ENCODE measurements around the gene SYN1. TPM values are rescaled to one million over a fixed set of nuclear protein-coding genes. Genes with fewer than 3 reads are reported as not detected.

SYN1 gene
- total and polyA plus RNA-seq, 2 experiments from 2014 or later = 0.34 TPM; not detected in 1

DNA sequence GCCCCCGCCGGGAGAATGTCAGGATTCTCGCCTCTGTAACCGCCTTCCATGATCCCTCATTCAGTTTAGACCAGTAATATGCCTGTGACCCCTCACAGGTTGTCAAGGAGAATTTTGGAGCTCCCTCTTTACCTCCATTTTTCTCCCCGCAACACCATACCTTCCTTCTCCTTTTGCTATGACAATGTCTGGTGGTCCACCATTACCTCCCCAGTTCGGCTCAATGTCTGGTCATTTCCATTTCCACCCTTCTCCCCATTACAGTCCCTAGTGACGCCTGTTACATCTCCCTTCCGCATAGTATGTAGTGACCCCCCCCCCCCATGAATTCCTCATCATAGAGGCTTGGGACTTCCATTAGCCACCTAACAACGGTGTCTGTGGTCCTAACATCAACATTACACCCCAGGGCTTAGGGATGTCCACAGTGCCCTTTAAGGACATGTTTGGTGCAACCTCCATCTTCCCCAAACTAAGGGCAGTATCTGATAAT, 58.0 kb downstream of the SYN1 start:
- H3K36me3 ChIP-seq (ENCODE audit: low read depth) = no peaks in the 10 kb centered on the region
- in situ Hi-C loops (cut with MboI) = no loop called here
- H2AFZ ChIP-seq = no peak overlapping the region
- H3K27ac ChIP-seq = peak overlapping the region; percentile 96
- no peaks in the 10 kb centered on the region for H3K9me2 ChIP-seq (ENCODE audit: insufficient read depth)
- H3K9me3 ChIP-seq (ENCODE audit: low read depth) = no peaks in the 10 kb centered on the region
- no peak for TF ChIP-seq EZH2phosphoT487 (IDR thresholded peaks at IDR 0.05; ENCODE audit: insufficient read depth, low read depth)
- no peak for TF ChIP-seq EZH2 (IDR thresholded peaks at IDR 0.05; ENCODE audit: insufficient read depth, poor library complexity, severe bottlenecking)
- no peak for DNase-seq
- H4K20me1 ChIP-seq (ENCODE audit: insufficient read depth) = no peaks in the 10 kb centered on the region
- peak overlapping the region; percentile 89 for H3K4me3 ChIP-seq
- no peaks in the 10 kb centered on the region for H3F3A ChIP-seq (ENCODE audit: insufficient read depth)
- H3K4me2 ChIP-seq (ENCODE audit: unreplicated experiment) = peak overlapping the region; percentile 80
- peaks cover 43% of the 10 kb centered on the region for H3K79me2 ChIP-seq (ENCODE audit: insufficient read depth)
- H3K4me1 ChIP-seq (ENCODE audit: insufficient read depth) = peaks cover 10% of the 10 kb centered on the region; the same call in 1 of the 2 replicates
- no peaks in the 10 kb centered on the region for H3K27me3 ChIP-seq (replicated peaks; ENCODE audit: insufficient read depth)
- WGBS, 2 experiments (ENCODE audit: low coverage in 1 of 2, low lambda C conversion rate in 2 of 2, missing lambda C conversion rate in 2 of 2) = 0 to 1% methylated on average over 4 to 9 of the region's 9 CpGs
- H3K9ac ChIP-seq = peak overlapping the region; percentile 97

GRCh38 chrX:47560934-47561658, 58.6 kb downstream of the SYN1 start, which contains the start of gene ARAF:
Gene ARAF (plus strand): TSS chrX:47561205. CDS start chrX:47562968, 1,763 bp downstream.
- in situ Hi-C loops (cut with MboI) = no loop called here
- Histone ChIP-seq H3F3A (ENCODE audit: insufficient read depth) (no peaks in the 10 kb centered on the region), H3K9me3 (ENCODE audit: low read depth) (no peaks in the 10 kb centered on the region), H3K9ac (peak within 1 kb of the TSS; percentile 97), H2AFZ (peak within 1 kb of the TSS; percentile 83), H3K9me2 (ENCODE audit: insufficient read depth) (no peaks in the 10 kb centered on the region), H3K27me3 (replicated peaks; ENCODE audit: insufficient read depth) (no peaks in the 10 kb centered on the region), H3K79me2 (ENCODE audit: insufficient read depth) (peaks cover 43% of the 10 kb centered on the region), H3K27ac (peak within 1 kb of the TSS; percentile 96), H3K4me1 (ENCODE audit: insufficient read depth) (peaks cover 12% of the 10 kb centered on the region; the same call in 1 of the 2 replicates), H4K20me1 (ENCODE audit: insufficient read depth) (no peaks in the 10 kb centered on the region), H3K36me3 (ENCODE audit: low read depth) (no peaks in the 10 kb centered on the region), H3K4me2 (ENCODE audit: unreplicated experiment) (peak within 1 kb of the TSS; percentile 80), H3K4me3 (peak within 1 kb of the TSS; percentile 89)
- TF ChIP-seq EZH2phosphoT487 (IDR thresholded peaks at IDR 0.05; ENCODE audit: insufficient read depth, low read depth) (no peak), EZH2 (IDR thresholded peaks at IDR 0.05; ENCODE audit: insufficient read depth, poor library complexity, severe bottlenecking) (no peak)
- 1 to 2% methylated on average over 14 to 37 of the region's 59 CpGs for WGBS, 2 experiments (ENCODE audit: low coverage in 1 of 2, low lambda C conversion rate in 2 of 2, missing lambda C conversion rate in 2 of 2)
- DNase-seq = peak; percentile 96

DNA sequence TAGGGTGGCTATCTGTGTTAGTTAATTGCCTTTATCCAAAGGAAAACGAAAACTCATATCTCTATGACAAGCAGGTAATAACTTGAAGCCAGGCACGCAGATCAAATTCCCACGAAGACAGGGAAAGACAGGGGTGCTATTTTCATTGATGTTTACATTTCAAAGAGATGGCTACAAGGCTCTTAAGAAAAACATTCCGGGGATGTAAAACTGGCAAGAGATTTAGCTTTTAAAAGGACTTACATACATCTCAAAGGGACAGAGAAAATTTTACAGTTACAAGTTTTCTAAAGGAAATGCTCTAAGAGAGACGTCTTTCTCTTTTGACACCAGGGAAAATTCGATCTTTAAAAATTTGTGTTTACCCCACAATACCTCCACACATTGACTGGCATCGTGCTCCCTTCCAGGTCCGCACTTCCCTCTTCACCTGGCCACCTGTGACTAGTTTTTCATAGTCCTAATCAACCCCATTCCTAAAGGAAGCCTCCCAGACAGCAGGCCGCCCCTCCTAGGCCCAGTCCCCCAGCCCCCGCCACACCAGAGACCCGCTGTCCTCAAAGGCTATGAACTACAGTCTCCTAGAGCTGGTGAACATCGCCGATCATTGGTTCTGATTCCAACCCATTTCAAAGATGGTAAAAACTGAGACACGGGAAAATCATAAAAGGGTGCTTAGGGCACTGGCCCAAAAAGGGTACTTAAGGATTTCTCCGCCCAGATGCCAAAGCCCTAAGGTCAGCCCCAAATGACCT, 59.3 kb downstream of the SYN1 start:
- Histone ChIP-seq H4K20me1 (ENCODE audit: insufficient read depth) (no peaks in the 10 kb centered on the region), H3K9me3 (ENCODE audit: low read depth) (no peaks in the 10 kb centered on the region), H3K9me2 (ENCODE audit: insufficient read depth) (no peaks in the 10 kb centered on the region), H3K27ac (peak overlapping the region; percentile 79), H3K4me2 (ENCODE audit: unreplicated experiment) (peak overlapping the region; percentile 70), H3K79me2 (ENCODE audit: insufficient read depth) (peaks cover 42% of the 10 kb centered on the region), H3K4me3 (peak overlapping the region; percentile 89), H3K27me3 (replicated peaks; ENCODE audit: insufficient read depth) (no peaks in the 10 kb centered on the region), H2AFZ (peak overlapping the region; percentile 83), H3F3A (ENCODE audit: insufficient read depth) (no peaks in the 10 kb centered on the region), H3K4me1 (ENCODE audit: insufficient read depth) (peaks cover 12% of the 10 kb centered on the region; the same call in 1 of the 2 replicates), H3K9ac (peak overlapping the region; percentile 97), H3K36me3 (ENCODE audit: low read depth) (no peaks in the 10 kb centered on the region)
- no peak for DNase-seq
- WGBS, 2 experiments (ENCODE audit: low coverage in 1 of 2, low lambda C conversion rate in 2 of 2, missing lambda C conversion rate in 2 of 2) = 2 to 3% methylated on average over 14 to 15 of the region's 15 CpGs
- in situ Hi-C loops (cut with MboI) = no loop called here
- TF ChIP-seq EZH2phosphoT487 (IDR thresholded peaks at IDR 0.05; ENCODE audit: insufficient read depth, low read depth) = no peak
- no peak for TF ChIP-seq EZH2 (IDR thresholded peaks at IDR 0.05; ENCODE audit: insufficient read depth, poor library complexity, severe bottlenecking)

DNA sequence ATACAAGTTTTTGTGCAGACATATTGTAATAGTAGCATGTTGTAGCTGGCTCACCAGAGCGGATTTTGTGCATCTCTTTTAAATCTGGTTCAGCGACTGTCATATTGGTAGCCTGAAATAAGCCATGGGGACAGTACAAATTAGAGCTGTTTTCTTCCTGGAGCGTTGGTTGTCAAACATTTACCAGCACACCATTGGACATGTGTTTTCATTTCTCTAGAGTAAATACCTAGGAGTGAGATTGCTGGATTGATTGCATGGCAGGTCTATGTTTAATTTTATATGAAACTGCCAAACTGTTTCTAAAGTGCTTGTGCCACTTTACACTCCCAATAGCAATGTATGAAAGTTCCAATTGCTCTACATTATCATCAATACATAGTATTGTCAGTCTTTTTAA, 61.2 kb downstream of the SYN1 start:
- no peak overlapping the region for H3K4me2 ChIP-seq (ENCODE audit: unreplicated experiment)

More for the DNA sequence above, 61.2 kb downstream of the SYN1 start:
- no peak overlapping the region for H3K27ac ChIP-seq
- H3K9ac ChIP-seq = no peak overlapping the region
- no peak for DNase-seq
- WGBS, 2 experiments (ENCODE audit: low coverage in 1 of 2, low lambda C conversion rate in 2 of 2, missing lambda C conversion rate in 2 of 2) = 64 to 75% methylated on average over 3 of the region's 3 CpGs
- no peaks in the 10 kb centered on the region for H3K36me3 ChIP-seq (ENCODE audit: low read depth)
- no peaks in the 10 kb centered on the region for H4K20me1 ChIP-seq (ENCODE audit: insufficient read depth)
- no peak overlapping the region for H3K4me3 ChIP-seq
- in situ Hi-C loops (cut with MboI) = no loop called here
- peaks cover 23% of the 10 kb centered on the region for H3K79me2 ChIP-seq (ENCODE audit: insufficient read depth)
- no peak overlapping the region for H2AFZ ChIP-seq
- no peaks in the 10 kb centered on the region for H3K27me3 ChIP-seq (replicated peaks; ENCODE audit: insufficient read depth)
- TF ChIP-seq EZH2 (IDR thresholded peaks at IDR 0.05; ENCODE audit: insufficient read depth, poor library complexity, severe bottlenecking) (no peak), EZH2phosphoT487 (IDR thresholded peaks at IDR 0.05; ENCODE audit: insufficient read depth, low read depth) (no peak)
- H3K9me3 ChIP-seq (ENCODE audit: low read depth) = no peaks in the 10 kb centered on the region
- H3K9me2 ChIP-seq (ENCODE audit: insufficient read depth) = no peaks in the 10 kb centered on the region
- H3K4me1 ChIP-seq (ENCODE audit: insufficient read depth) = peaks cover 8% of the 10 kb centered on the region; the same call in 1 of the 2 replicates
- no peaks in the 10 kb centered on the region for H3F3A ChIP-seq (ENCODE audit: insufficient read depth)

Measured in GM23248 (cell line).